MM.1S (cell line): Measurements from ENCODE around the gene ZNF516.

ENCODE experiments used
- DNase-seq: peaks from one replicate; pipeline ENCODE4 v3.0.0-alpha.2; 2015
- H2AFZ ChIP-seq: fragments of 300-600 bp; sonication (generic); 2 replicates; pipeline ENCODE4 v1.6.0; 2016; ENCODE audit warnings: antibody characterized with exemption, low read length
- H3F3A ChIP-seq: fragments of 300-600 bp; sonication (generic); 2 replicates; pipeline ENCODE4 v1.6.1; 2016; ENCODE audit warnings: mild to moderate bottlenecking, antibody characterized with exemption, low read length, moderate library complexity, mixed read lengths; ENCODE audit not compliant: insufficient read depth
- H3K27ac ChIP-seq: fragments of 300-600 bp; sonication (generic); 2 replicates; pipeline ENCODE4 v1.5.1; 2016; ENCODE audit warnings: mild to moderate bottlenecking, low read length
- H3K27me3 ChIP-seq: fragments of 300-600 bp; sonication (generic); replicated peaks from 2 replicates; pipeline ENCODE4 v1.6.0; 2016; ENCODE audit warnings: low read length; ENCODE audit not compliant: insufficient read depth
- H3K36me3 ChIP-seq: fragments of 300-600 bp; sonication (generic); replicated peaks from 2 replicates; pipeline ENCODE4 v1.6.1; 2016; ENCODE audit warnings: mild to moderate bottlenecking, low read length, mixed read lengths; ENCODE audit not compliant: insufficient read depth
- H3K4me1 ChIP-seq: fragments of 300-600 bp; sonication (generic); 2 replicates; pipeline ENCODE4 v1.6.1; 2016; ENCODE audit warnings: low read length, mixed read lengths
- H3K4me2 ChIP-seq: fragments of 300-600 bp; sonication (generic); 2 replicates; pipeline ENCODE4 v1.6.0; 2016; ENCODE audit warnings: low read depth, low read length
- H3K4me3 ChIP-seq: fragments of 300-600 bp; sonication (generic); 2 replicates; pipeline ENCODE4 v1.5.1; 2016; ENCODE audit warnings: low read length, mixed read lengths
- H3K79me2 ChIP-seq: fragments of 300-600 bp; sonication (generic); 2 replicates; pipeline ENCODE4 v1.6.1; 2016; ENCODE audit warnings: mixed run types, low read length, mixed read lengths
- H3K9ac ChIP-seq: fragments of 300-600 bp; sonication (generic); 2 replicates; pipeline ENCODE4 v1.6.1; 2016; ENCODE audit warnings: low read length, mixed read lengths
- H3K9me2 ChIP-seq: fragments of 300-600 bp; sonication (generic); replicated peaks from 2 replicates; pipeline ENCODE4 v1.6.1; 2016; ENCODE audit warnings: mild to moderate bottlenecking, low read length, mixed read lengths; ENCODE audit not compliant: insufficient read depth
- H3K9me3 ChIP-seq: fragments of 300-600 bp; sonication (generic); replicated peaks from 2 replicates; pipeline ENCODE4 v1.6.1; 2016; ENCODE audit warnings: mild to moderate bottlenecking, low read length, mixed read lengths; ENCODE audit not compliant: insufficient read depth
- H4K20me1 ChIP-seq: fragments of 300-600 bp; sonication (generic); 2 replicates; pipeline ENCODE4 v1.6.1; 2016; ENCODE audit warnings: mild to moderate bottlenecking, low read length, moderate library complexity, mixed read lengths; ENCODE audit not compliant: insufficient read depth
- CTCF ChIP-seq: fragments of 300-600 bp; sonication (generic); IDR thresholded peaks from 2 replicates; pipeline ENCODE4 v1.5.1; 2016; ENCODE audit warnings: antibody characterized with exemption, low read length, mixed read lengths
- EZH2 ChIP-seq: fragments of 300-600 bp; sonication (generic); optimal IDR thresholded peaks from 2 replicates; pipeline ENCODE3; 2017; ENCODE audit warnings: low read depth, mild to moderate bottlenecking, antibody characterized with exemption, low read length, mixed read lengths
- EZH2phosphoT487 ChIP-seq: fragments of 300-600 bp; sonication (generic); IDR thresholded peaks from 2 replicates; pipeline ENCODE4 v1.6.1; 2018; ENCODE audit warnings: antibody characterized with exemption, low read length

Gene ZNF516

DNA sequence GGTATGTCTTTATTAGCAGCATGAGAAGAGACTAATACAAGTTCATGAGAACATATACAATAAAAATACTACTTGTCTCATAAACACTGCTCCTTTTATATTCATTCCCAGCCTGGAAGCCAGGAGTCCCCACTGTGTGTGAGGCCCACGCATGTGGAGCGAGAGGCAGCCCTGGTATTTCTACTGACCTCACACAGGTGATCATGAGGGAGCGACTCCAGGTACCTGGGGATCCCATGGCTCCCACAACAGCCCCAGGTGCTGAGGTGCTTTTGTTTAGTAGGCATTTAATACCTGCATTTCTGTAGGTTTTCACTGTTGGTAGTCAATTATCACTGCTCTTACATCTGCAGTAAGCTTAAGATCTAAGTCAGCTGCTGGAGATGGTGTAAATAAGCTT, 75.2 kb downstream of the ZNF516 start:
- H3K9me2 ChIP-seq = no peaks in the 10 kb centered on the region
- no peaks in the 10 kb centered on the region for H3K27me3 ChIP-seq
- TF ChIP-seq CTCF (no peak), EZH2phosphoT487 (no peak), EZH2 (no peak)
- H3K4me1 ChIP-seq = no peaks in the 10 kb centered on the region
- no peak overlapping the region for H3K4me3 ChIP-seq
- no peaks in the 10 kb centered on the region for H3K9me3 ChIP-seq
- H3K36me3 ChIP-seq = no peaks in the 10 kb centered on the region
- H4K20me1 ChIP-seq = no peaks in the 10 kb centered on the region
- no peak overlapping the region for H3K27ac ChIP-seq
- H3K4me2 ChIP-seq = no peak overlapping the region
- no peak overlapping the region for H2AFZ ChIP-seq
- no peaks in the 10 kb centered on the region for H3K79me2 ChIP-seq
- no peaks in the 10 kb centered on the region for H3F3A ChIP-seq
- DNase-seq = no peak
- no peak overlapping the region for H3K9ac ChIP-seq

DNA sequence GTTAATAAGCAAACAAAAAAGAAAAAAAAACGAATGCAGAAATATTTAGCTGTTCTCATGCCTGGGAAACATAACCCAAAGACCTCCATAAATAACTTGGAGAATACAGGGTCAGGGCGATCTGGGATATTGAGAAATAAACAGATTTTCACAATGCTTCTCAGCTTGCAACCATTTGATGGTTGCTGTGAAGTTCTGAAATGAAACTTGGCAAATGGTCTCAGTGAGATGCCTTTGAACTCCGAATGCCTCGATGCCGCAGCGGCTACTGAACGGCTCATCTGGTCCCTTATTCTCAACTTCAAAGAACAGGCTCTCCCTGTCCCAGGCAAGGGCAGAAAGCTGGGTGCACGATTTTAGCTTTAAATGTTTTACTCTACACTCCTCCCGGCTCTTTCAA, 78.1 kb downstream of the ZNF516 start:
- Histone ChIP-seq H3K36me3 (no peaks in the 10 kb centered on the region), H3K4me2 (no peak overlapping the region), H3K4me1 (no peaks in the 10 kb centered on the region), H3F3A (no peaks in the 10 kb centered on the region), H3K9ac (no peak overlapping the region), H3K79me2 (no peaks in the 10 kb centered on the region), H2AFZ (no peak overlapping the region), H3K27me3 (no peaks in the 10 kb centered on the region), H3K9me3 (no peaks in the 10 kb centered on the region), H4K20me1 (no peaks in the 10 kb centered on the region), H3K9me2 (no peaks in the 10 kb centered on the region), H3K4me3 (no peak overlapping the region), H3K27ac (no peak overlapping the region)
- no peak for TF ChIP-seq EZH2phosphoT487
- no peak for TF ChIP-seq EZH2
- no peak for TF ChIP-seq CTCF
- no peak for DNase-seq

GRCh38 chr18:76414936-76415621, 80.0 kb downstream of the ZNF516 start:
- Histone ChIP-seq H3K27ac (no peak overlapping the region), H3K4me3 (no peak overlapping the region), H3K4me1 (no peaks in the 10 kb centered on the region), H4K20me1 (no peaks in the 10 kb centered on the region), H3F3A (no peaks in the 10 kb centered on the region), H3K9me3 (no peaks in the 10 kb centered on the region), H3K9ac (no peak overlapping the region), H3K4me2 (no peak overlapping the region), H3K9me2 (no peaks in the 10 kb centered on the region), H2AFZ (no peak overlapping the region), H3K27me3 (no peaks in the 10 kb centered on the region), H3K36me3 (no peaks in the 10 kb centered on the region), H3K79me2 (no peaks in the 10 kb centered on the region)
- DNase-seq = no peak
- no peak for TF ChIP-seq EZH2phosphoT487
- no peak for TF ChIP-seq CTCF
- no peak for TF ChIP-seq EZH2
